ENCODE results near the gene DPPA5.

DNA sequence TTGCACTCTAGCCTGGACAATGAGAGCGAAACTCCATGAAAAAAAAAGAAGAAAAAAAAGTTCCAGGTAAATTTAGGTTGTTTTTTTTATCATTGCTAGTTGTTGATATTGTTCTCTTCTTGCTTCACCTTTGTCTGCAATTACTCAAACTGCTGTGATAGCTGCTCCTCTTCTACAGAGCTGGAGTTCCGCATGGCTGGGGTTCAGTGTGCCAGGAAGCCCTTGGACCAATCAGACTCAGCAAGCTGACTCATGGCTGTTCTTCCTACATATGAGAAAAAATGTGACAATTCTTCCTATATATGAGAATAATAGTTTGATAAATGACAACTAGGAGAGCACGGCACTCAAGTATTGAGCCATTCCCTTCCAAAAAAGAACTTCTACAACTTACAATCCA, 28.4 kb downstream of the DPPA5 start:
- TF ChIP-seq, protein P1, sequence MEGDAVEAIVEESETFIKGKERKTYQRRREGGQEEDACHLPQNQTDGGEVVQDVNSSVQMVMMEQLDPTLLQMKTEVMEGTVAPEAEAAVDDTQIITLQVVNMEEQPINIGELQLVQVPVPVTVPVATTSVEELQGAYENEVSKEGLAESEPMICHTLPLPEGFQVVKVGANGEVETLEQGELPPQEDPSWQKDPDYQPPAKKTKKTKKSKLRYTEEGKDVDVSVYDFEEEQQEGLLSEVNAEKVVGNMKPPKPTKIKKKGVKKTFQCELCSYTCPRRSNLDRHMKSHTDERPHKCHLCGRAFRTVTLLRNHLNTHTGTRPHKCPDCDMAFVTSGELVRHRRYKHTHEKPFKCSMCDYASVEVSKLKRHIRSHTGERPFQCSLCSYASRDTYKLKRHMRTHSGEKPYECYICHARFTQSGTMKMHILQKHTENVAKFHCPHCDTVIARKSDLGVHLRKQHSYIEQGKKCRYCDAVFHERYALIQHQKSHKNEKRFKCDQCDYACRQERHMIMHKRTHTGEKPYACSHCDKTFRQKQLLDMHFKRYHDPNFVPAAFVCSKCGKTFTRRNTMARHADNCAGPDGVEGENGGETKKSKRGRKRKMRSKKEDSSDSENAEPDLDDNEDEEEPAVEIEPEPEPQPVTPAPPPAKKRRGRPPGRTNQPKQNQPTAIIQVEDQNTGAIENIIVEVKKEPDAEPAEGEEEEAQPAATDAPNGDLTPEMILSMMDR (IDR thresholded peaks at IDR 0.05), result no peak
- TF ChIP-seq POLR2A (IDR thresholded peaks at IDR 0.05), result no peak
